HUES64 (cell line): ENCODE measurements around the gene TRIM6. TPM values are rescaled to one million over a fixed set of nuclear protein-coding genes. Genes with fewer than 3 reads are reported as not detected.

Experiments
- H3K27ac ChIP-seq: 2 replicates; pipeline ENCODE4 v1.7.0; 2013; ENCODE audit warnings: low read depth, low read length, inconsistent platforms
- H3K27me3 ChIP-seq: 2 replicates; pipeline ENCODE4 v1.6.1; 2013; ENCODE audit warnings: mild to moderate bottlenecking, low read length; ENCODE audit not compliant: insufficient read depth
- H3K36me3 ChIP-seq: 2 replicates; pipeline ENCODE4 v1.6.1; 2013; ENCODE audit warnings: mild to moderate bottlenecking, low read length; ENCODE audit not compliant: insufficient read depth
- H3K4me1 ChIP-seq: 2 replicates; pipeline ENCODE4 v1.6.1; 2013; ENCODE audit warnings: mild to moderate bottlenecking, low read length, moderate library complexity; ENCODE audit not compliant: insufficient read depth
- H3K4me3 ChIP-seq: 2 replicates; pipeline ENCODE4 v1.5.1; 2013; ENCODE audit warnings: mild to moderate bottlenecking, low read length, moderate library complexity
- H3K9ac ChIP-seq: 2 replicates; pipeline ENCODE4 v1.6.1; 2013; ENCODE audit warnings: mild to moderate bottlenecking, low read depth, low read length
- H3K9me3 ChIP-seq: 2 replicates; pipeline ENCODE4 v1.6.1; 2013; ENCODE audit warnings: low read depth, low read length; ENCODE audit not compliant: insufficient read depth
- WGBS: fragments of 150-250, 120-280 bp; methylation state at CpG from one replicate; pipeline ENCODE4 v1.1.7; 2013; ENCODE audit warnings: missing lambda C conversion rate; 5-methylcytosine and 5-hydroxymethylcytosine counted together
- polyA plus RNA-seq, 2 experiments: library from polyadenylated mRNA; stranded (reverse); fragments of 50-300 nt; gene quantifications; one replicate each; pipeline ENCODE4 v1.2.3, GENCODE V29; 2013

Gene TRIM6, protein sequence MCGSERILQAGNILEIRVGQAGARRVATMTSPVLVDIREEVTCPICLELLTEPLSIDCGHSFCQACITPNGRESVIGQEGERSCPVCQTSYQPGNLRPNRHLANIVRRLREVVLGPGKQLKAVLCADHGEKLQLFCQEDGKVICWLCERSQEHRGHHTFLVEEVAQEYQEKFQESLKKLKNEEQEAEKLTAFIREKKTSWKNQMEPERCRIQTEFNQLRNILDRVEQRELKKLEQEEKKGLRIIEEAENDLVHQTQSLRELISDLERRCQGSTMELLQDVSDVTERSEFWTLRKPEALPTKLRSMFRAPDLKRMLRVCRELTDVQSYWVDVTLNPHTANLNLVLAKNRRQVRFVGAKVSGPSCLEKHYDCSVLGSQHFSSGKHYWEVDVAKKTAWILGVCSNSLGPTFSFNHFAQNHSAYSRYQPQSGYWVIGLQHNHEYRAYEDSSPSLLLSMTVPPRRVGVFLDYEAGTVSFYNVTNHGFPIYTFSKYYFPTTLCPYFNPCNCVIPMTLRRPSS
- polyA plus RNA-seq (2013, experiment 1 of 2): 14.3 TPM
- 15.0 TPM for polyA plus RNA-seq (2013, experiment 2 of 2)

DNA sequence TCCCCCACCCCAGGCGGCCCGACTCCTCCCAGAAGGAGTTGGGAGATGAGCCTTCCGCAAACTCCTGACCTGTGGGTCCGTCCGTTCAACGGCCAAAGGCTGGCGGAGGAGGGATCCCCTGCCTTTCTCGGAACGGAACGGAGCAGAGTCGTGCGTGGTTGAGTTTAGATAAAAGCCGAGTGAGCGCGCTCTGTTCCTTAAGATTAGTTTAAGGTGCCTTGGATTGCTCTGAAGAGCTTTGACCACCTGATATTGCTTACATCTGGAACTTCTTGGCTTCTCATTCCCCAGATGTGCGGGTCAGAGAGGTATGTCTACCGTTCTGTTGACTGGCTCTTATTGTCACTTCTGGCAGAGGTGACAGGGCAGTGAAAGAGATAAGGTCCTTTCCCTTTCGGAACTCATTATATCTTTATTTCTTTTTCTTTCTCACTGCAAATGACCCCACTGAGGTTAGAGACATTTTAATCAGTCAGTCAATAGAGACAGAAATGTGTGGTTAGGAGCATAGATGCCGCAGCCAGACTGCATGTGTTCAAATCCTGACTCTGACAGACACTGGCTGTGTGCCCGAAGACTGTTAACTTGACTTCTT, at the start of gene TRIM6:
Gene TRIM6 (plus strand): TSS at position 31 of the 595 bp plus-strand sequence. CDS start 261 bp downstream, at position 292.
- Histone ChIP-seq H3K27ac (peak within 1 kb of the TSS; percentile 82; the same call in 1 of the 2 replicates), H3K4me1 (peaks cover 30% of the 10 kb centered on the region), H3K36me3 (no peaks in the 10 kb centered on the region), H3K9ac (peak within 1 kb of the TSS; percentile 59), H3K9me3 (no peaks in the 10 kb centered on the region), H3K27me3 (no peaks in the 10 kb centered on the region), H3K4me3 (peak within 1 kb of the TSS; percentile 67)
- 4% methylated on average over 19 of the region's 20 CpGs for WGBS

DNA sequence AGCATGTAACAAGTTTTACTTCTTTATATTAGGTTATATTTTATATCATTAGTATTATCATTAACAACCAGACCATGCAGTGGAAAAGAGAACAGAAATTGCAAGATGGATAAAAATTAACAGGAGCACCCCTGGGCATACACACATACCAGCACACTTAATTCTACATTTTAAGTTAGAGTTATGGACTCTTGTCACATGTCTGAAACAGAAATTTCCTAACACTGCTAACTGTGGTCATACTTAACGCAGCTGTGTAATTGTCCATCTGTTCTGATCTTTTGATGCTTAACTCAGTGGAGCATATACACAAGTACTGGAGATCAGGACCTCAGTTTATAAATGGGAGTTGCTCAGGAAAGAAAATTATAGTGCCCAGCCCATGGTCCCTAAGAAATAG, 48.5 kb upstream of the TRIM6 start:
- Histone ChIP-seq H3K4me1 (no peaks in the 10 kb centered on the region), H3K9me3 (no peaks in the 10 kb centered on the region), H3K4me3 (no peak overlapping the region), H3K36me3 (no peaks in the 10 kb centered on the region), H3K9ac (no peak overlapping the region), H3K27me3 (no peaks in the 10 kb centered on the region), H3K27ac (no peak overlapping the region)
- WGBS: 100% methylated on average over 1 of the region's 1 CpG

DNA sequence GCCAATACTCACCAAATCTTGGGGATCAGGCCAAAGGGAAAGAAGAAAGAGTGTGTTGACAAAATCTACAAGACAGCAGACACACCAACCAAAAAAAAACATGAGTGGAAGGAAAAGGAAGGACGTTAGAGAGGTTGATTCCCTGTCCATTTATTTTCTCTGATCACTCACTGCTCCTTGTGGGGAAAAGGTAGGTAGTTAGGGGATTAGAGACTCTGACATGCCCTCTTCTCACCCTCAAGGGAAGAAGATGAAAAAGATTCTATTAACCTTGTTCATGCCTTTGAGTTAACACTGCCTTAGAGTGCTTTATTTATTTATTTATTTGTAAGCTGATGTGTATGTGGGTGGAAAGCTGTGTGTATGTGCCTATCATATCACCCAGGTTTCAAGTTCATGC, 48.0 kb upstream of the TRIM6 start, which contains the start of gene OR52H1:
Gene OR52H1 (minus strand): TSS at position 101 of the 400 bp plus-strand sequence. CDS start 3,035 bp downstream, outside the sequence.
- Histone ChIP-seq H3K9me3 (no peaks in the 10 kb centered on the region), H3K27me3 (no peaks in the 10 kb centered on the region), H3K4me1 (no peaks in the 10 kb centered on the region), H3K27ac (no peak within 1 kb of the TSS), H3K4me3 (no peak within 1 kb of the TSS), H3K9ac (no peak within 1 kb of the TSS), H3K36me3 (no peaks in the 10 kb centered on the region)
- WGBS: no CpG with 5 or more reads among the region's 1 CpG

DNA sequence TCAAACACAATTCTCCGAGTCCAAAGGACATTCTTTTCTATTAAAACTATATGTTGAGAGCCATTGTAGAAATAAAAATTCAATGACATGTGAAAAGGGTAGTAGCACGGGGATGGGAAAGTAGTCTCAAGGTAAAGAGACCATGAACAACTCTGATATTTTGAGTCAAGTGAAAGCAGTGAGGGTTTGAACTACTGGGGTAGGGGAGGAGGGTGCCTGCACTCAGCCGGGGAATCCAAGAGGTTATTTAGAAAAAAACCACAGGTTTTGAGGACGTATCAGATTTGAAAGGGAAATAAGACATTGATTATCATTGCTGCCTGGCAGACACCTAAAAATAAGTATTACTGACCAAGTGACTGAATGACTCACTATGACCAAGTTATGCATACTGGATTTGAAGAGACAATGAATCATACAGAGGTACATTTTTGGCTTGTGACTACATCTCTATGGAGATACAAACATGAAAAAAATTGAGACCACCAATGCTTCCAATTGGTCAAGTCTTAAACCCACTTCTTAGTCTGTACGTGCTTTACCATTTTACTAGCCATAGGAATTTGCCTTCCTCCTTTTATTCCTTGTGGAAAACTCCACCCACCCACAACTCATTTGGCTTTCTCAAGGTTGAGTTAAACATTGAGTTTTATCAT, 45.9 kb upstream of the TRIM6 start:
- Histone ChIP-seq H3K27ac (no peak overlapping the region), H3K9me3 (no peaks in the 10 kb centered on the region), H3K9ac (no peak overlapping the region), H3K27me3 (no peaks in the 10 kb centered on the region), H3K4me1 (no peaks in the 10 kb centered on the region), H3K4me3 (no peak overlapping the region), H3K36me3 (no peaks in the 10 kb centered on the region)
- 84% methylated on average over 4 of the region's 5 CpGs for WGBS

DNA sequence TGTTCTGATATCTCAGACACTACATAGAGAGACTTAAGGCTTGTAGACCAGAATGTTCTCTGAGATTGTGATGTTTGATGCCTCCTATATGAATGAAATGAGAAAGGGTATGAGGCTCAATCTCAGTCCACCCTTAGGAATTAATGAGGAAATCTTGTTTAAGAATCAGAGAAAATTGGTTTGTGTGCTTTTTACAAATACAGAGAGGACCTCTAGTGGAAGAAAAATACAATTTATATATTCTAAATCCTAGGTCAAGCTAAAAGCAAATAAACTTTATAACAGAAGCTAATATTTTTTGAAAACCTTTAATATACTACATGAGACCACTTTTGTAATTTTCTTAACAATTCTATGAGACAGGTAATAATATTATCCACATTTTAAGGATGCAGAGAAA, 43.1 kb upstream of the TRIM6 start:
- Histone ChIP-seq H3K4me1 (peaks cover 12% of the 10 kb centered on the region; the same call in 1 of the 2 replicates), H3K9ac (no peak overlapping the region), H3K27ac (no peak overlapping the region), H3K9me3 (no peaks in the 10 kb centered on the region), H3K27me3 (no peaks in the 10 kb centered on the region), H3K36me3 (no peaks in the 10 kb centered on the region), H3K4me3 (no peak overlapping the region)

DNA sequence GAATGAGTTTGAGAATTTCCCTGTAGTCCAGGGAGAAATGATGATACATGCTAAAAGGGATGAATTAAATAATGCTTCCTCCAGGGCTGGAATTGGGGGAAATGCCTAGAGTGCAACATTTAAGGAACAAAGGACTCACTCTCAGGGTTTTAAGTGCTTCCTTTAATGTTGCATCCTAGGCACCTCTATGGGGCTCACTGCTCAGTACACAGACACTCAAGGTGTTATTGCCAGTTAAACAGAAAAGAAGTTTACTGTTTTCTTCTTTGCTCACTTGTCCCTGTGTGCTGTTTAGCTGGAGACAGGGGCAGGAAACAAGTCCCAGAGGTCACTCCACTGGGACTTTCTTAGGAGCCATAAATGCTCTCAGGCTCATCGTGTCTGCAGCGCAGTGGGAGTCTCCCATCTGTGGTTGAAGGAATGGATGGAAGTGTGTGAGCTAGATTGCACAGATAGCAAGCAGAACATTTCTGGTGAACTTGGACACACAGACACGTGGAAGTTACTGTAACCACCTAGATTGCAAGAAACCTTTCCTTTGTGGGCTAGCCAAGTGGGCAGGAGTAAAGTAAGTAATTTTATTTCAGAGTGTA, 39.7 kb upstream of the TRIM6 start:
- no peak overlapping the region for H3K4me3 ChIP-seq
- no peaks in the 10 kb centered on the region for H3K36me3 ChIP-seq
- no peak overlapping the region for H3K9ac ChIP-seq
- H3K4me1 ChIP-seq: peaks cover 12% of the 10 kb centered on the region; the same call in 1 of the 2 replicates
- H3K27ac ChIP-seq: no peak overlapping the region
- no peaks in the 10 kb centered on the region for H3K9me3 ChIP-seq
- H3K27me3 ChIP-seq: no peaks in the 10 kb centered on the region
- WGBS: 76% methylated on average over 3 of the region's 3 CpGs

DNA sequence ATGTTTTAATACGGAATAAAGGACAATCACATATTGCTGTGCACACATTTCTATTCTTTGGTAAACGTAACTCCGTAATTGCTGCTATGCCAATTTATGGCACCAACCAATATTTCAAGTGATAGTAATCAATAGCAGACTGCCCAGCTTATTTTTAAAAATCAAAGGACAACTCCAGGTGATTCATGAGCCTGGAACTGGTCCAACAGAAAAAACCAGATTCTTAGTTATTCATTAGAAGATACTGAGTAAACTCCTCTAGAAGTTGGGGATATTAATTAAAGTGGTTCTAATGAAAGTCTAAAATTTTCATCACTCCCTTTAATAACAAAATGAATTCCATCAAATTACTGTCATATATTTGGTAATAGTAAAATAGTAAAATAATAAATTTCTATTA, 38.7 kb upstream of the TRIM6 start:
- Histone ChIP-seq H3K9ac (no peak overlapping the region), H3K27me3 (no peaks in the 10 kb centered on the region), H3K4me3 (no peak overlapping the region), H3K27ac (no peak overlapping the region), H3K36me3 (no peaks in the 10 kb centered on the region), H3K9me3 (no peaks in the 10 kb centered on the region), H3K4me1 (peaks cover 12% of the 10 kb centered on the region; the same call in 1 of the 2 replicates)
- 68% methylated on average over 3 of the region's 3 CpGs for WGBS

DNA sequence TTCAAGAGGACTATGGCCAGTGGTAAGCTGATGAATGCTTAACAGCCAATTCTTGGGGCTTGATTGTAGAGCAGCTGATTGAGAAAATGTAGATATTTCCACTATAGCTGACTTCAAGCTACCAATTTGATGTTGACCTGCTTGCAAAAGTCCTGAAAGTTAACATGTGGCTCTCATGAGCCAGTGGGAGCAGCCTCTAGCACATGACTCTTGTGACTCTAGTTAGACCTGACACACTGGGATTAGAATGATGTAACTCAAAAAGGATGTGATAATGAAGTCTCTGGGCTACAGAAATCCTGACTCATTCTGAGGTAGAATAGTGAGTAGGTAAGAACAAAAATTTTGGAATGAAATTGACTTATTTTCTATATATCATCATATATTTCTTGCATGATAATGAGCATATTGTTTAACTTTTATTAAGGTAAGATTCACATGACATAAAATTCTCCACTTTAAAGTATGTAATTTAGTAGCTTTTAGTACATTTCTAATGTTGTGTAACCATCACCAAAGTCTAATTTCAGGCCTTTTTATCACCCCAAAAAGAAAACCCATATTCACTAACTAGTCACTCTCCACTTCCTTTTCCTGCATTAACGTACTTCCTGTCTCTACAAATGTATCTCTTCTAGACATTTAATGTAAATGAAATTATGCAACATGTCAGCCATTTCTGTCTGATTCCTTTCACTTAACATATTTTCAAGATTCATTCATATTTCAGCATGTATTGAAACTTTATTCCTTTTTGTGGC, 32.0 kb upstream of the TRIM6 start:
- Histone ChIP-seq H3K27me3 (no peaks in the 10 kb centered on the region), H3K36me3 (no peaks in the 10 kb centered on the region), H3K9me3 (no peaks in the 10 kb centered on the region), H3K9ac (no peak overlapping the region), H3K27ac (no peak overlapping the region), H3K4me1 (no peaks in the 10 kb centered on the region), H3K4me3 (no peak overlapping the region)
- WGBS: 89% methylated on average over 1 of the region's 1 CpG

DNA sequence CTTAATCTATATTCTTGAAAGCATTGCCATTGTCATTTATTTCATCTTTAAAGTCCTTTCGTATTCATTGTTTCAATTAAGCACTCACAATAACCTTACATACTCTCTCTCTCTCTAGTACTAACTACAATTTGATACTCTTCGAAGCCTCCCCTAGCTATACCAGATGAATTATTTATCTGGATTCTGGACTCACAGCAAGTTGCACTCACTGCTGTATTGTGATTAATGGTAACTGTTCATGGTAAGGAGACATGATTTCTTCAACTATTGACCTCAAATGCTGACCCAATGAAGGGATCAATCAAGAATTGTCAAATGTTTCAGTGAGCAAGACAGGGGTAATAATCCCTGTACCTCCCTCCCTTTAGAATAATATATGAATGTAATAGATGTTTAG, 21.8 kb upstream of the TRIM6 start:
- Histone ChIP-seq H3K4me1 (no peaks in the 10 kb centered on the region), H3K9ac (no peak overlapping the region), H3K9me3 (no peaks in the 10 kb centered on the region), H3K27me3 (no peaks in the 10 kb centered on the region), H3K4me3 (no peak overlapping the region), H3K27ac (no peak overlapping the region), H3K36me3 (no peaks in the 10 kb centered on the region)
- WGBS: 90% methylated on average over 2 of the region's 2 CpGs

DNA sequence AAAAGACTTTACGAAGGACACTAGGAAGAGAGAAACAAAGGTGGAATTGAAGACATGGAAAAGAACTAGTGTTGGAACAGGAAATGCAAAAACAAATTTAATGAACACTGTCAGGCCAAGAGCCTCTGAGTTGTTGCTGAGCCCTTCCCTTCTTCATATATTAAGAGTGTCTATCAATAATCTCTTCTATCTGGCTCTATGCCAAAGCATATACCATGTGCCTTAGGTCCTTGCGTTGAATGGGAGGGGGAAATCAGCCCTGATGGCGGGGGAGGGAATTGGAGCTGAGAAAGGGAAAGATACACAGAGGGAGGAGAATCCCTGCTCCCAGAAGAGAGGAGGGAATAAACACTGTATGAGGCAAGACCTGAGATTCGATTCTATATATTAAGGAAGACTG, 21.3 kb upstream of the TRIM6 start:
- no peak overlapping the region for H3K9ac ChIP-seq
- no peak overlapping the region for H3K4me3 ChIP-seq
- H3K27ac ChIP-seq: no peak overlapping the region
- H3K27me3 ChIP-seq: no peaks in the 10 kb centered on the region
- H3K4me1 ChIP-seq: no peaks in the 10 kb centered on the region
- H3K36me3 ChIP-seq: no peaks in the 10 kb centered on the region
- no peaks in the 10 kb centered on the region for H3K9me3 ChIP-seq
- 78% methylated on average over 4 of the region's 4 CpGs for WGBS
